Aortic smooth muscle cell (primary cell): Measurements from ENCODE around the gene ARHGAP8. TPM values are rescaled to one million over a fixed set of nuclear protein-coding genes. Genes with fewer than 3 reads are reported as not detected.

Source experiments
- total RNA-seq: library from RNA; depleted of rRNA; stranded (reverse); fragments of >200 nt; gene quantifications from 2 replicates; pipeline ENCODE4 v1.2.3, GENCODE V29; 2014

ARHGAP8 gene
- not detected in 2 replicates for total RNA-seq

GRCh38 chr22:44752285-44753188, at the start of gene ARHGAP8:
ARHGAP8 (plus strand) TSS chr22:44752575; CDS start chr22:44786528, 33,953 bp downstream.

Other genes starting within 250 kb of the ARHGAP8 start
- 0.26 and 0.44 TPM in 2 replicates for gene PRR5, start 50.4 kb upstream of the ARHGAP8 start, total RNA-seq